Activated gamma-delta T cell (primary cell): ENCODE measurements around the gene SLC12A8.

Source experiments
- DNase-seq: peaks from one replicate; lab custom pipeline; 2025; lab: John Stamatoyannopoulos, UW

The SLC12A8 gene

GRCh38 chr3:125054062-125054448 lies 158.5 kb downstream of the SLC12A8 start:
- no peak for DNase-seq

- DNase-seq, result no peak
Measured at GRCh38 chr3:125053304-125053699, 159.2 kb downstream of the SLC12A8 start.

GRCh38 chr3:125052624-125053303 lies 159.8 kb downstream of the SLC12A8 start:
- no peak for DNase-seq

GRCh38 chr3:125051715-125052581 lies 160.6 kb downstream of the SLC12A8 start:
- DNase-seq, result peak; percentile 12

DNA sequence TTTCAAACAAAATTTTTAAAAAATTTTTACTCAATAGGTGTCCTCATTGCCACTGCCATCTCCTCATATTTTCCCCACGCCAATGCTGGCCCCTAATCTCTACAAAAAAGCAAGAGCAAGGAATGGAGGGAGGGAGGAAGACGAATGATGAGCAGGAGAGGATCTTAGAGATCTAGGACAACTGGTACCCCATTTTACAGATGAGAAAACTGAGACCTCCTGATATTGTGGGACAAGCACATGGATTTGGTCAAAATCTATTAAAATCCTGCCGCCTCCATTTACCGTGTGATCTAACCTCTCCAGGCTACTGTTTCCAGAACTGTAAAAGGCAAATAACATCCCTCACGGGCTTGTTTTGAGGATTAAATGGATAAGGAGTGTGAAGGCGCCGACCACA lies 161.3 kb downstream of the SLC12A8 start:
- DNase-seq, result no peak

GRCh38 chr3:125050488-125051090 lies 162.0 kb downstream of the SLC12A8 start:
- no peak for DNase-seq

DNA sequence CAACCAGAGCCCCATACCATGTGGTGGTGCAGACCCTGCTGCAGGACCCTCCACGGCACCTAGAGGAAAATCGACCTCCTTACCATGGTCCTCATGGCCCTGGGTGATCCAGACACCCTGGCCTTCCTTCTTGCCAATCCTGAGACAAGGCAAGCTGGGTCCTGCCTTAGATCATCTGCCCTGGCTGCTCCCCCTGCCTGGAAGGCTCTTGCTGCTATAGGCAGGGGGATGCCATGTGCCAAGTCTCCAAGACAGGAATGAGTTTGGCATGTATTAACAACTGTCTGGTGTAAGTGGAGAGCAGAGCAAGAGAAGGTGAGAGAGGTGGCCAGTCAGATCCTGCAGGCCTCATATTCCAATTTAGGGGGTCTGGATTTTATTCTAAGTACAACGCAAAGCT lies 164.3 kb downstream of the SLC12A8 start:
- DNase-seq, result no peak

- no peak for DNase-seq
Measured at GRCh38 chr3:125045965-125046364, 166.6 kb downstream of the SLC12A8 start.

DNA sequence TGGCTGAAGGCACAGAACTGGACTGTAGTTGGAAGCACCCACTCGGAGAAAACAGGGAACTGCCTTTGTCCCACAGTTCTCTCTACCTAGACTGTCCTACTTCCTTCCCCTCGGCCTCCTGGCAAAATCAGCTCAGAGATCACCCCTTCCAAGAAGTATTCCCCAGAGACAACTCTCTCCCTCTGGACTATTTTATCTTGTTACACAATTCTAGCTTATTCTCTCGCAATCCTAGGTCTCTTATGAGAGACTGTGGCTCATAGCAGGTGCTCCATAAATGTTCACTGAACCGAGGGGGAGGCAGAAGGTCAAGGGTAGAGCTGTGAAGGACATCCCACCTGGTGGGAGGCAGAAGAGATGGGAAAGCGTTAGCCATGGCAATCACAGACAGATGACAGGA lies 167.4 kb downstream of the SLC12A8 start:
- DNase-seq, result no peak

DNA sequence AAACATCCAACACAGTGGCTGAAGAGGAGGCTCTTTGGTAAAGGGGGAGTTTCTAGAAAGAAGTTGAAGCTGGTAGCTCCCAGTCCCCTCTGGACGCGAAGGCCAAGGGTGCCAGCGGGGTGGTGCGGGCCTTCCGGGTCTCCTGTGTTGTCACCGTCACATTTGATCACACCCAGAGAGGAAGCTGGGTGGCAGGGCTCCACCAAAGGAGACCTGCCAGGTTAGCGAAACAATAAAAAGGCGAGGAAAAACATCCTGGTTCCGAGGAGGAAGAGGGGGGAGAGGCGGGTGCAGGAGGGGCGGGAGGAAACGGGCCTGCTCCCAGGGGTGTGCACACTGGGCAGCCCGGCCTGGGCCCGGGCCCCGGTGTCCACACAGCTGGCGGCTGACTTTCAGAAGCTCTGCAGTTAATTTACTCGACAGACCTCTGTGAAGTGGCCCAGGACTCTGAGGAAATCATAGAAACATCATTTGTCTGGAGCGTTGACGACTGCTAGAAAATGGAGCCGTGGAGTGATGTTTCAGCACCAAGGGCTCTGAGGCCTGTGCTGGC lies 168.9 kb downstream of the SLC12A8 start:
- DNase-seq, result no peak

DNA sequence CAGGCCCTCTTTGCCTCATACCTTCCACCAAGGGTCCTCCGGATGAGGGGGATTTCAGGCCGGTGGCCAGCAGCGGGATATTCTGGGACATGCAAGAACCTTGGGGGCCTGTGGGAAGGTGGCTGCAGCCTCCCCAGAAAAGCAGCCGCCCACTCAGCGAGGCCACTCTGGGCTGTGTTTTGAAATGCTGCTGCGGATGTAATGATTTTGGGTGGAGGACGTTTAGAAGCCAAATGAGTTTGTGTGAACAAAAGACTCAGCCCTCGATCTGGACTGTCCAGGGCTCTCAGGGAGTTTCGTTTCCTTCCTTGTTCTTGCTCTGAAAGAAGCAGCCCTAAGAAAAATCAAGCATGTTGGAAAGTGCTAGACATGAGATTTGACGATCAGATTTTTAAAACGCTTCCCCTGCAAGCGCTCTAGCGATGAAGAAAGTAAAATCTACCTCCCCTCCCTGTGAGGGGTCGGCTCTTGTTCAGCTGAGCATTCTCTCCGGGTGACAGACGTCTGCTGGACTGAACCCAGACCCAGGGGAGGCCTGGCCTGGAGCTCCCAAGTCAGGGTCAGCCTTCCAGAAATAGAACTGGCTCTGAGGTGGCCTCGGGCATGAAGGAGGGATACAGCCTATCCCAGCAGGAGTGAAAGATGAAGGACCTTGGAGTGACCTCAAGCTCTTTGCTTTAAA lies 169.7 kb downstream of the SLC12A8 start:
- no peak for DNase-seq

DNA sequence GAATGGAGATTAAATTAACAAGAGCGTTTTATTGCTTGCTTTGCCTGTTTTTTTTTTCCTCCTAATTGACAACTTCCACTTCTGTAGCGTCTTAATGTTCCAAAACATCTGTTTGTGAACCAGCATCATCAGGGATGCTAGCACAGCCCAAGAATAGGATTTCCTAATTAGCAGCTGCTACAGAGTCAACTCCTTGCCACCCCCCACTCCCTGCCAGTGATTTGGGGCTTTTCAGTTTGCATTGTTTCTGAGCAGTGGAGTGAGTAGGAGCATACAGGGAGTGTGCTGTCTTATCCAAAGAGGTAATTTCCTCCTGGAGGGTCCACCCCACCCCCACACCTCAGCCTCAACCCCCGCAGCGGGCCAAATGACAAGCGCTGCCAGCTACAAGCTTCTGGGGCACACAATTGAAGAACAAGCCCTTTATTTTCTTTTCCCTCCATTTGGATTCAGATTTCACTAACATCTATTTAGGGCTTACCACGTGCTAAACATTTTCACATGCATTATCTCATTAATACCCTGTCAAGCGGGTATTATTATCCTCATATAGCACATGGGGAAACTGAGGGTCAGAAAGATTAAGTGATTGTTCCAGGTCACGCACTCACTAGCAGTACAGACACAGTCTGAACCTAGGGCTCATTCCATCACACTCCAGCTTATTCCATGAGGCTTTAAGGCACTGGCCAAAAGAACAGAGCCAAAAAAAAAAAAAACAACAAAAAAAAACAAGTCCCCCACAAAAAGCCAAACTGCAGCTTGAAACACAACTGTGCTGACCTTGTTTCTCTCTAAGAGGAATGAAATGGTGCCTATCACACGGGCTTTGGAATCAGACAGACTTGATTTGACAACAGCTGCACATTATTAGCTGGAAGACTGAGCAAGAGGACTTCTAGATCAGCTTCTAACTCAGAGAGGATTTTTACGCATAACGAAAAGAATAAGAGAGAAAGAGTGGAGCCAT lies 173.1 kb downstream of the SLC12A8 start:
- no peak for DNase-seq

DNA sequence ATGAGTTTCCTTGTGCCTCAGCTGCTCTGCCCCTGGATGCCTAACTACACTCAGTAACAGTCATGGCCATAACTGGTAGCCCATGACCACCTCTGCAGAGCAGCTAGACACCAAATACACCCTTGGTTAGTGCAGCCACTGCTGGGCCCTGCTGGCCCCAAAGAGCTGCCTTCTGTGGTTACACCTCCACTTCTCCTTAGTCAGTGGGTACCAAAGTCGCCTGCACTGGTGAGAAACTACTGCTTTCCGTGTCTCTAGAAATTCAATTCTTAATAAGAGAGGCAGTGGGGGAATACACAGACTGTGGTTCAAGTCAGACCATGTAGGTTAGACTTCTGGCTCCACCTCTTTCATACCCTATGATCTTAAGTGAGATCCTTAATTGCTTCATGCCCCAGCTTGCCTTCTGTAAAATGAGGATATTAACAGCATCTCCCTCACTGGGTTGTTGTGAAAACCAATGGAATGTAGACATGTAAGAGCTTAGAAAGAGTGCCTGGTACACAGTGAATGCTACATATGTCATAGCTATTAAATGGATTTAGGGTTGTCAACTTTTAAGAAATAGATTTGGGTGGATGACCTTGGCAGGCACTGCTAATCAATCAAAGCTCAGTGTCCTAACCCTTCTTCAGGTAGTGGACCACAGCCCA lies 174.9 kb downstream of the SLC12A8 start:
- DNase-seq, result no peak

DNA sequence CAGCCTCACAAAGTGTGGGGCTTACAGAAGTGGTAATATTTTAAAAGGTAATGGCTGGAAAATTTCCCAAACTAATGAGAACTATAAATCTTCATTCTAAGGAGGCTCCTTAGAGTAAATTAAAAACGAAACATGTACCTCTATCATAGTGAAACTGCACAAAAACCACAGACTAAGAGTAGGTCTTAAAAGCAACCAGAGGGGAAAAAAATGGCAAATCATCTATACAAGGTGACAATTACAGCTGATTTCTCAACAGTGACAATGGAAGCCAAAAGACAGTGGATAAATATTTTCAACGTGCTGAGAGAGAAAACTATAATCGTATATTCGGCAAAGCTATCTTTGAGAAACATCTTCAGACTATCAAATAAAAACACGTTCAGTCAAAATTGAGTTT lies 177.3 kb downstream of the SLC12A8 start:
- no peak for DNase-seq

GRCh38 chr3:125033616-125034015 lies 178.9 kb downstream of the SLC12A8 start:
- no peak for DNase-seq

DNA sequence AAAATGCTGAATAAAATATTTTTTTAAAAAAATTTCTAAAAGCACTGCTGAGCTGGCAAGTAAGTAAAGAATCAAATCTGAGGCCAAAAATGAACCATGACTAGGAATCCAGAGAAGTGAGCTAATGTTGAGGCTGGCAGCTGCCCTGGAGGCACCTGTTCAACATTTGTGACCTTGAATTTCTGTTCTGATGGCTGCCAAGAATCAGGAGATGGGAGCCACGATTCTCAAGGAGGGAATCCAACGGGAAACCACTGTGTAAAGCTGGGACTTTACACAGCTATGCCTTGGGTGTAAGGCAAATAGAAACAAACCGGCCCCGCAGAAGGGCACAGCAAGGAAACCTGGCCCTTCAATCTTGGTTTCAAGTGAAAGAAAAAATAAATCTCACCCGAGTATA lies 179.4 kb downstream of the SLC12A8 start:
- no peak for DNase-seq

- DNase-seq, result no peak
Measured at GRCh38 chr3:125032683-125033082, 179.9 kb downstream of the SLC12A8 start.
